B cell (primary cell): Measurements from ENCODE around the gene NR5A1. TPM values are rescaled to one million over a fixed set of nuclear protein-coding genes. Genes with fewer than 3 reads are reported as not detected.

ENCODE experiments used
- ATAC-seq: fragments of 200-7000 bp; cut with Tn5 transposase; one replicate; pipeline ENCODE4 v1.10.0; 2021; ENCODE audit warnings: low read depth, mild to moderate bottlenecking, moderate number of reproducible peaks, moderate library complexity
- CTCF ChIA-PET: fragments of 350-600 bp; sonication (Branson Sonifier 250); formaldehyde crosslinking; loops from one replicate; lab custom pipeline; 2021; ENCODE audit warnings: antibody characterized with exemption, inconsistent platforms; lab: Charles Lee
- POLR2A ChIA-PET: fragments of 350-600 bp; sonication (Branson Sonifier 250); formaldehyde crosslinking; loops from one replicate; lab custom pipeline; 2021; ENCODE audit warnings: antibody characterized with exemption; lab: Charles Lee
- DNase-seq: peaks from one replicate; pipeline ENCODE4 v3.0.0; 2013
- H2AFZ ChIP-seq: 2 replicates; pipeline ENCODE4 v1.6.1; 2012; ENCODE audit warnings: mild to moderate bottlenecking, low read depth, low read length; ENCODE audit not compliant: insufficient read depth, poor library complexity, severe bottlenecking
- H3K27ac ChIP-seq, 2 donors: 1 replicate in 1 of 2; 2 replicates in 1 of 2; pipeline ENCODE4 v1.5.1; 2012 to 2013; ENCODE audit warnings: low read length in 2 of 2, mild to moderate bottlenecking in 2 of 2, moderate library complexity in 1 of 2
- H3K27me3 ChIP-seq, 4 experiments: fragments of 200-600 bp in 1 of 4; sonication (generic) in 1 of 4; replicated peaks in 1 of 4; 1 replicate in 2 of 4; 2 replicates in 2 of 4; pipeline versions ENCODE4 v1.6.1 to v1.7.0; 2013 to 2016; ENCODE audit warnings: low read length in 3 of 4, mild to moderate bottlenecking in 2 of 4, mixed read lengths in 1 of 4, moderate library complexity in 1 of 4; ENCODE audit not compliant: insufficient read depth in 4 of 4, control insufficient read depth in 3 of 4; ENCODE audit errors: control extremely low read depth in 1 of 4
- H3K36me3 ChIP-seq, 2 experiments: replicated peaks in 1 of 2; 1 replicate in 1 of 2; 2 replicates in 1 of 2; pipeline versions ENCODE4 v1.6.1 to v1.7.1; 2013; ENCODE audit warnings: low read length in 1 of 2; ENCODE audit not compliant: insufficient read depth in 2 of 2, control insufficient read depth in 1 of 2; ENCODE audit errors: control extremely low read depth in 1 of 2, extremely low read depth in 1 of 2
- H3K4me1 ChIP-seq, 2 donors: fragments of 200-600 bp in 1 of 2; sonication (generic) in 1 of 2; 1 replicate in 1 of 2; 2 replicates in 1 of 2; pipeline versions ENCODE4 v1.5.1 to v1.6.1; 2013 to 2017; ENCODE audit warnings: low read length in 2 of 2; ENCODE audit not compliant: control insufficient read depth in 2 of 2, insufficient read depth in 2 of 2
- H3K4me2 ChIP-seq: replicated peaks from 2 replicates; pipeline ENCODE3; 2012; ENCODE audit warnings: mild to moderate bottlenecking, low read depth, low read length; ENCODE audit not compliant: poor library complexity, severe bottlenecking
- H3K4me3 ChIP-seq, 5 experiments: fragments of 200-600 bp in 1 of 5; sonication (generic) in 1 of 5; 1 replicate in 3 of 5; 2 replicates in 2 of 5; pipeline versions ENCODE4 v1.5.1 to v1.7.0; 2011 to 2016; ENCODE audit warnings: low read length in 4 of 5, mild to moderate bottlenecking in 4 of 5, low read depth in 2 of 5, control low read depth in 1 of 5, moderate library complexity in 1 of 5; ENCODE audit not compliant: insufficient read depth in 1 of 5; ENCODE audit errors: control extremely low read depth in 1 of 5, extremely low read depth in 1 of 5
- H3K79me2 ChIP-seq: fragments of 200-600 bp; sonication (generic); one replicate; pipeline ENCODE4 v1.6.0; 2016; ENCODE audit warnings: low read length; ENCODE audit not compliant: control insufficient read depth, insufficient read depth
- H3K9ac ChIP-seq: fragments of 200-600 bp; sonication (generic); 2 replicates; pipeline ENCODE4 v1.6.1; 2017; ENCODE audit warnings: mild to moderate bottlenecking, low read length, moderate library complexity
- H3K9me3 ChIP-seq, 3 donors: one replicate each; pipeline versions ENCODE4 v1.6.1 to v1.7.1; 2013; ENCODE audit warnings: low read length in 2 of 3; ENCODE audit not compliant: control insufficient read depth in 2 of 3, insufficient read depth in 1 of 3; ENCODE audit errors: control extremely low read depth in 1 of 3
- H4K20me1 ChIP-seq: 2 replicates; pipeline ENCODE4 v1.6.0; 2012; ENCODE audit warnings: mild to moderate bottlenecking, low read length; ENCODE audit not compliant: insufficient read depth, control insufficient read depth, poor library complexity, severe bottlenecking
- H3K27ac Mint-ChIP-seq: one replicate; pipeline ENCODE4 v1.8.0; 2021; ENCODE audit warnings: mixed read lengths
- H3K27me3 Mint-ChIP-seq: one replicate; pipeline ENCODE4 v1.8.0; 2021; ENCODE audit warnings: mixed read lengths
- H3K4me1 Mint-ChIP-seq: one replicate; pipeline ENCODE4 v1.8.0; 2021; ENCODE audit warnings: mixed read lengths
- H3K4me3 Mint-ChIP-seq: one replicate; pipeline ENCODE4 v1.8.0; 2021; ENCODE audit warnings: mixed read lengths
- H3K9me3 Mint-ChIP-seq: one replicate; pipeline ENCODE4 v1.8.0; 2022; ENCODE audit warnings: mixed read lengths; ENCODE audit not compliant: insufficient read depth
- CTCF ChIP-seq: fragments of 200-600 bp; IDR thresholded peaks from one replicate; pipeline ENCODE4 v1.8.0; 2022; ENCODE audit warnings: antibody characterized with exemption, mild to moderate bottlenecking
- EZH2 ChIP-seq: IDR thresholded peaks from 2 replicates; pipeline ENCODE4 v1.6.1; 2012; ENCODE audit warnings: borderline replicate concordance, low read depth, mild to moderate bottlenecking, moderate library complexity, low read length; ENCODE audit not compliant: insufficient read depth, poor library complexity, severe bottlenecking
- WGBS: methylation state at CpG from one replicate; pipeline ENCODE4 v1.1.5; 2013; ENCODE audit warnings: missing lambda C conversion rate; ENCODE audit not compliant: insufficient coverage; 5-methylcytosine and 5-hydroxymethylcytosine counted together
- intact Hi-C: fragments of 100-400 bp; cut with micrococcal nuclease; formaldehyde crosslinking; loops from one replicate; pipeline ENCODE4 v1.10.0; 2022
- polyA plus RNA-seq: library from polyadenylated mRNA; depleted of rRNA; stranded (reverse); fragments of >200 nt; gene quantifications from 2 replicates; pipeline ENCODE4 v1.2.3, GENCODE V29; 2012
- total RNA-seq, 2 donors: library from RNA; stranded (reverse); fragments of 120-200 nt in 1 of 2; gene quantifications; 1 replicate in 1 of 2; 2 replicates in 1 of 2; pipeline versions ENCODE4 v1.2.3 to v1.2.4, GENCODE V29; 2013 to 2022

Gene NR5A1
- total and polyA plus RNA-seq, 2 donors (not counting 1 experiment from before 2014, with no cell fraction given), result not detected

- H3K4me3 ChIP-seq, result no peak overlapping the region
- H3K9me3 Mint-ChIP-seq, result no peaks in the 10 kb centered on the region
- ChIA-PET CTCF (interaction anchor here (1.3 kb wide), 1 partner anchor 10 kb away, joined by 5 read pairs; no protein-coding TSS in a partner anchor), POLR2A (no interaction called here)
- H3K27me3 ChIP-seq, result peaks cover 0 to 20% (median 6%) of the 10 kb centered on the region in 4 experiments
- H3K27ac ChIP-seq, result no peak overlapping the region
- H3K79me2 ChIP-seq, result no peaks in the 10 kb centered on the region
- H3K27ac Mint-ChIP-seq, result no peak overlapping the region
- peaks cover 0 to 4% (median 0%) of the 10 kb centered on the region in 3 donors for H3K9me3 ChIP-seq
- WGBS, result 81% methylated on average over 7 of the region's 7 CpGs
- H4K20me1 ChIP-seq, result no peaks in the 10 kb centered on the region
- peaks cover 5% of the 10 kb centered on the region for H3K4me1 Mint-ChIP-seq
- peaks cover 0 to 9% of the 10 kb centered on the region in 2 donors for H3K4me1 ChIP-seq
- no peak for ATAC-seq
- peaks cover 10% of the 10 kb centered on the region for H3K27me3 Mint-ChIP-seq
- no peak overlapping the region for H3K4me2 ChIP-seq
- H3K9ac ChIP-seq, result no peak overlapping the region
- H3K4me3 Mint-ChIP-seq, result no peak overlapping the region
- no peak overlapping the region for H2AFZ ChIP-seq
- intact Hi-C loops, result no loop called here
- no peak for DNase-seq
- no peak for TF ChIP-seq EZH2
- no peaks in the 10 kb centered on the region for H3K36me3 ChIP-seq
These were observed 34.4 kb downstream of the NR5A1 start for GRCh38 chr9:124472770-124473169.

- DNase-seq (no peak), ATAC-seq (no peak)
- H3K36me3 ChIP-seq, result no peaks in the 10 kb centered on the region
- H2AFZ ChIP-seq, result no peak overlapping the region
- no peak overlapping the region for H3K4me3 Mint-ChIP-seq
- no peak overlapping the region for H3K4me2 ChIP-seq
- WGBS, result 78% methylated on average over 9 of the region's 9 CpGs
- H3K9ac ChIP-seq, result no peak overlapping the region
- H4K20me1 ChIP-seq, result no peaks in the 10 kb centered on the region
- POLR2A ChIA-PET, result no interaction called here
- no peaks in the 10 kb centered on the region for H3K9me3 ChIP-seq
- peaks cover 0 to 13% (median 3%) of the 10 kb centered on the region in 4 experiments for H3K27me3 ChIP-seq
- peaks cover 5% of the 10 kb centered on the region for H3K4me1 Mint-ChIP-seq
- TF ChIP-seq CTCF (no peak), EZH2 (no peak)
- peaks cover 9% of the 10 kb centered on the region for H3K27me3 Mint-ChIP-seq
- peaks cover 0 to 4% of the 10 kb centered on the region in 2 donors for H3K4me1 ChIP-seq
- H3K4me3 ChIP-seq, result no peak overlapping the region
- intact Hi-C loops, result no loop called here
- H3K27ac ChIP-seq, result no peak overlapping the region
- H3K79me2 ChIP-seq, result no peaks in the 10 kb centered on the region
- no peak overlapping the region for H3K27ac Mint-ChIP-seq
- CTCF ChIA-PET, result no interaction called here
- H3K9me3 Mint-ChIP-seq, result no peaks in the 10 kb centered on the region
These were observed 35.4 kb downstream of the NR5A1 start for GRCh38 chr9:124471761-124472160.
